Non-pigmented ciliary epithelial cell (primary cell): ENCODE measurements around the gene SMARCD2.
A peak's percentile ranks its signal among the peaks of the same experiment; 100 is the strongest.

ENCODE experiments used
- DNase-seq: peaks from one replicate; pipeline ENCODE4 v3.0.0-alpha.2; 2010; ENCODE audit warnings: low read depth

The SMARCD2 gene

DNA sequence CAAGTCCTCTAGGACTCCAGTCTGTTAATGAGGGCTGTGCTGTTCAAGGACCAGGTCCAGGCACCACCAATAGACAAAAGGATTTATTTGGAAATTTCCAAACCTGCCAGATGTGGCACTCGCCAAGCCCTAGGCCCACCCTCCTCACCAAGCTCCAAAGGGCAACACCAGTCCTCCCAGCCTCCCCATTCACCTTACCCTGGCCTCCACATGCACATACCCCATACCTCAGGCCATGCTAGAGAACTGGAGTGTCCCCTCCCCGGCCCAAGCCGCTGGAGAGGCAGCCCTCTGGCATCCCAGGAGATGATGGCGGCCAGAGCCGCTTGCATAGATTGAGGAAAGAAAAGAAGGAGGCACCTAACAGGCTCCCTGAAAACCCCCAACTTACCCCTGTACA lies 10.5 kb downstream of the SMARCD2 start:
- DNase-seq, result no peak

DNA sequence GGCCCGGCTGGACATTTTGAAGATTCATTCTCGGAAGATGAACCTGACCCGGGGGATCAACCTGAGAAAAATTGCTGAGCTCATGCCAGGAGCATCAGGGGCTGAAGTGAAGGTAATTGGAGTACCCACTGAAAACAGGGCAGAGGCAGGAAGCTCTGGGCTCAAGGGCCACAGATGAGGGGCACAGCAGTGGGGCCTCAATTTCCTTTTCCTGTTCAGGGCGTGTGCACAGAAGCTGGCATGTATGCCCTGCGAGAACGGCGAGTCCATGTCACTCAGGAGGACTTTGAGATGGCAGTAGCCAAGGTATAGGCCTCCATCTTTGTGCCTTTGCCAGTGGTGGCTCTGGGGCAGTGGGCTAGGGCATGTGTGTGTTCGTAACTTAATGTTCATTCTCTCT lies 11.0 kb downstream of the SMARCD2 start:
- DNase-seq, result no peak

DNA sequence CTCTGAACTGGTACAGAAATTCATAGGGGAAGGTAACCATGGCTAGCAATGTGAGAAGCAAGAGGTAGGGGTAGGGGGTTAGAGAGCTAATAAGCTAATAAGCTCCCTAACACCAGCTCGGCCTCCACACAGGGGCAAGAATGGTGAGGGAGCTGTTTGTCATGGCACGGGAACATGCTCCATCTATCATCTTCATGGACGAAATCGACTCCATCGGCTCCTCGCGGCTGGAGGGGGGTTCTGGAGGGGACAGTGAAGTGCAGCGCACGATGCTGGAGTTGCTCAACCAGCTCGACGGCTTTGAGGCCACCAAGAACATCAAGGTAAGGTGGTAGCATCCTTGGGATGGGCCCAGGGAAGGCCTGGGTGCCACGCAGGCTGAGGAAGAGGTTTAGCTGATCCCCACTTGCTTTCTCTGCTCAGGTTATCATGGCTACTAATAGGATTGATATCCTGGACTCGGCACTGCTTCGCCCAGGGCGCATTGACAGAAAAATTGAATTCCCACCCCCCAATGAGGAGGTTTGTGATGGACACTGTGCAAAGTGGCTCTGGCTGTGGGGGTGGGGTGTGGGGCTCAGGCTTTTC lies 11.5 kb downstream of the SMARCD2 start:
- DNase-seq, result no peak

DNA sequence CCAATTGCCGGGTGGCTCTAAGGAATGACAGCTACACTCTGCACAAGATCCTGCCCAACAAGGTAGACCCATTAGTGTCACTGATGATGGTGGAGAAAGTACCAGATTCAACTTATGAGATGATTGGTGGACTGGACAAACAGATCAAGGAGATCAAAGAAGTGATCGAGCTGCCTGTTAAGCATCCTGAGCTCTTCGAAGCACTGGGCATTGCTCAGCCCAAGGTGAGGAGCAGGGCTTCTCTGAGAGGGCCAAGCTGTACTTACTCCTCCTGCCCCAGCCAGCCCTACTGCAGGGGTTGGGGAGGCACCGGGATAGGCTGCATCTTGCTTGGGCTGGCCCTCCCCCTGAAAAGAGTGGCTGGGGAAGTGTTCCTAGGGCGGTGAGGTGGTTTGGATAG lies 12.2 kb downstream of the SMARCD2 start:
- DNase-seq, result no peak

GRCh38 chr17:63828936-63829335 lies 13.5 kb downstream of the SMARCD2 start:
- DNase-seq, result no peak

GRCh38 chr17:63827801-63828221 lies 14.7 kb downstream of the SMARCD2 start:
- no peak for DNase-seq

GRCh38 chr17:63827002-63827800 lies 15.3 kb downstream of the SMARCD2 start, which contains the start of the genes FTSJ3 and PSMC5:
Gene FTSJ3 (minus strand): TSS chr17:63827663. CDS start chr17:63826902, 761 bp downstream.
Gene PSMC5 (plus strand): TSS chr17:63827431. CDS start chr17:63827491, 60 bp downstream.
- peak; percentile 68 for DNase-seq

DNA sequence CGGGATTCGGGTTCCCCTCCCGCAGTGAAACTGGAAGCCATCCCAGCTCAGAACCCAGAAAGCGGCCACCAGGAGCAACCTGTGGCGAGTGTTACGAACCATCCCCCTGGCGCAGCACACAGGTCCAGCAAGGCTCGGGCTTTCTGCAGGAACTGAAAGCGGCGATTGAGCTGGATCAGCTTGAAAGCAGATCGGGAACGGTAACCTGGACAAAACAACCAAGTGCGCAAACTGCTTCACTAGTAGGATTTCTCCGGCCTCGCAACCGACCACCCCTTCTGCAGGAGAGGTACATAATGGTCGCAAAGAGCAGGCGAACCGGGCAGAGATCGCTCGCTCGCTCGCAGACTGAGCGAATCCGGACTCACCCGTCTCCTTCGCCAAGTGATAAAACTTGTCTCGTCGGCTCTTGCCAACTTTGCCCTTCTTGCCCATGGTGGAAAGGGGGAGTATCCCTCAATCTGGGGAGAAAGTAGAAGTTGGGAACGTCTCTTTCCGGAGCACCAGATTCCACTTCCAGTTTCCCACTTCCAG lies 15.9 kb downstream of the SMARCD2 start:
- no peak for DNase-seq

- DNase-seq, result no peak
Observed at GRCh38 chr17:63824362-63824761, 18.1 kb downstream of the SMARCD2 start.

DNA sequence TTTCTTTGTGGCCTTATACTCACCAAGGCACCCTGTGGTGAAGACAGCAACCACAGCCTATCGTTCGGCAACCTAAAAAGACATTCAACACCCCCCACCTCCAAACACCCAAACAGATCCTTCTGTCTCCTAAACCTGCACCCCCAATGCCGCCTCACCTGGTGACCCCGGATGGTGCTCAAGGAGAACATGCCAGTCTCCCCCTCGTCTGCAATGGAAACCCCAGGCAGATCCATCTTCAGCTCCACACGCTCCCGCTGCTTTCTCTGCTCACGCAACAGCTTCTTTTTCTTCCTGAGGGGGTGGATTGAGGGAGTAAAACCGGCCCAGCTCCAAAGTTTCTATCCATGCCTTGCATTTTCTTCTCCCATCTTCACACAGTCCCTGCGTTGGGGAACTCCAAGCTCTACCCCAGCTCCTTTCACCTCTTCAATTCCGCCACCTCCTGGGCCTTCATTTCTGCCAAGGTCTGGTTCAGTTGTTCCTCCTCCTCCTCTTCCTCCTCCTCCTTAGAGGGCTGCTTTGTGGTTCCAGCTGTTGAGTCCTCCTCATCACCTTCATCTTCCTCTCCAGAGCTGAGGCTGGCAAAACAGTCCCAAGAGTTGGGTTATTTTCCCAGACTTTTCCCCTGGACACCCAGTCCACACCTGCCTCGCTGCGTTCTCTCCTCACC lies 18.7 kb downstream of the SMARCD2 start:
- no peak for DNase-seq

- no peak for DNase-seq
Observed at GRCh38 chr17:63822537-63822936, 19.9 kb downstream of the SMARCD2 start.

GRCh38 chr17:63821804-63822203 lies 20.7 kb downstream of the SMARCD2 start:
- no peak for DNase-seq

GRCh38 chr17:63820963-63821561 lies 21.4 kb downstream of the SMARCD2 start:
- no peak for DNase-seq

DNA sequence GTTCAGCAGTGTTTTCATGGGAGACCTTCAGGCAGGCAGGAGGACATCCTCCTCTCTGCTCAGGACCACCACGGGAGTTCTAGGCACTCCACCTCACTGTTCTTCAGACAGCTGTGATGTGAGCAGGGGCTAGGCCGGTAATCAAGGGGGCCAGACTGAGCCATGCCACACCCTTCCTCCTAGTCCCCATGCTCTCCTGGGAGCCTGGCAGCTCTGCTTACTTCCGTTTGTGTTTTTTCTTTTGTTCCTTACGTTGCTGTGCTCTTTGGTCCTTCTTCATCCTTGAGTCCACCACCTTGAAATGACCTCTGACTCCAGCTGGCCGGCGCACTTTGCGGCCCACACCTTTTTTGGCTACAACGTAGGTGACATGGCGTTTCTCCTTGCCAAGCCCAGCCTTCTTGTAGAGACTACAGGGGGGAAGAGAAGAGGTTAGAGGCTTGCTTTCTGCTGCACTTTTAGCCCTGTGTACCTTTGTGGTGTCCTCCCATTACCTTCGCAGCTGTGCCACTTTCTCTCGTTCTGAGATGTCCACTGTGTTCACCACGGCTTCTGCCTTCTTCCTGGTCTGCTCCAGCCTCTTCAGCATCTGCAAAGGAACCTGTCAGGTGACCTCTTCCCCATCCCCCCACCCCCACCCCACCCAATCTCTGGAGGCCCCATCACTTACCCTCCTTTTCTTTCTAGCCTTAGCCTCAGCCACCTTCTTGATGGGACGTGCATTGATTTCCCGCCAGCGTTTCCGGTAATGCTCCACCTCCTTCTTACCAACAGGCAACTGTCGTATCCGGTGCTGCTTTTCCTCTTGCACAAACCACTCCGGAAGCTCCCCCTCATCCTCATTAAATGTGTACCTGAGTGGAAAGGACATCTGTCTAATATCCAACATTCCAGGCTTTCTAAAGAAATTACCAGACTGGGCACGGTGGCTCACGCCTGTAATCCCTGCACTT lies 22.6 kb downstream of the SMARCD2 start:
- no peak for DNase-seq

GRCh38 chr17:63819131-63819530 lies 23.4 kb downstream of the SMARCD2 start:
- DNase-seq, result no peak

DNA sequence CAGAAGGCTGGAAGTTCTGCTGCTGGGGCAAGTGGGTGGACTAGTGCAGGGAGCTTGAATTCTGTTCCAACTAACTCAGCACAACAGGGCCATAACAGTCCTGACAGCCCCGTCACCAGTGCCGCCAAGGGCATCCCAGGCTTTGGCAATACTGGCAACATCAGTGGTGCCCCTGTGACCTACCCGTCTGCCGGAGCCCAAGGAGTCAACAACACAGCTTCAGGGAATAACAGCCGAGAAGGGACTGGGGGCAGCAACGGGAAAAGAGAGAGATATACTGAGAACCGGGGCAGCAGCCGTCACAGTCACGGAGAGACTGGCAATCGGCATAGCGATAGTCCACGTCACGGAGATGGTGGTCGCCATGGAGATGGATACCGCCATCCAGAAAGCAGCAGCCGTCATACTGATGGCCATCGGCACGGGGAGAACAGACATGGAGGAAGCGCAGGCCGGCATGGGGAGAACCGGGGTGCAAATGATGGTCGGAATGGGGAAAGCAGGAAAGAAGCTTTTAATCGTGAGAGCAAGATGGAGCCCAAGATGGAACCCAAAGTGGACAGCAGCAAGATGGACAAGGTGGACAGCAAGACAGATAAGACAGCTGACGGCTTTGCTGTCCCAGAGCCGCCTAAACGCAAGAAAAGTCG lies 24.6 kb downstream of the SMARCD2 start:
- DNase-seq, result no peak

GRCh38 chr17:63816669-63817068 lies 25.8 kb downstream of the SMARCD2 start:
- no peak for DNase-seq

- no peak for DNase-seq
Observed at GRCh38 chr17:63816123-63816522, 26.4 kb downstream of the SMARCD2 start.

DNA sequence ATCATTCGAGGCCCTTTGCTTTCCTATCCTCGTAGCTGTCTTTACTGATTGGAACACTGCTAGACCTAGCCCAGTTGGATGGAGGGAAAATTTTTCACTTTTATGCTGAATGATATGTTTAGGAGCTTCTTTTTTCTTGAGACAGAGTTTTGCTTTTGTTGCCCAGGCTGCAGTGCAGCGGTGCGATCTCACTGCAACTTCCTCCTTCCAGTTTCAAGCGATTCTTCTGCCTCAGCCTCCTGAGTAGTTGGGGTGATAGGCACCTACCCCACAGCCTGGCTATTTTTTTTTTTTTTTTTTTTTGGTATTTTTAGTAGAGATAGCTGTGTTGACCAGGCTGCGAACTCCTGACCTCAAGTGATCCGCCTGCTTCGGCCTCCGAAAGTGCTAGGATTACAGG lies 32.5 kb downstream of the SMARCD2 start:
- no peak for DNase-seq

- DNase-seq, result no peak
Observed at GRCh38 chr17:63805591-63805990, 36.9 kb downstream of the SMARCD2 start.

GRCh38 chr17:63804328-63804727 lies 38.2 kb downstream of the SMARCD2 start:
- no peak for DNase-seq
